Mononuclear cell (primary cell): ENCODE data around the gene KAT2B. TPM values are rescaled to one million over a fixed set of nuclear protein-coding genes. Genes with fewer than 3 reads are reported as not detected.

Experiments
- H3K27me3 ChIP-seq: 2 replicates; pipeline ENCODE4 v1.6.0; 2011; ENCODE audit warnings: low read length, control low read depth; ENCODE audit not compliant: insufficient read depth
- H3K4me1 ChIP-seq: 2 replicates; pipeline ENCODE4 v1.5.1; 2011; ENCODE audit warnings: mild to moderate bottlenecking, low read length, control low read depth; ENCODE audit not compliant: insufficient read depth
- H3K4me3 ChIP-seq: 2 replicates; pipeline ENCODE4 v1.5.1; 2011; ENCODE audit warnings: mild to moderate bottlenecking, low read length, moderate library complexity
- H3K9me3 ChIP-seq: 2 replicates; pipeline ENCODE4 v1.5.1; 2011; ENCODE audit warnings: low read depth, mild to moderate bottlenecking, control low read depth, low read length
- total RNA-seq: library from RNA; depleted of rRNA; stranded (reverse); fragments of >200 nt; gene quantifications from one replicate; pipeline ENCODE4 v1.2.3, GENCODE V29; 2012

KAT2B gene
- total RNA-seq, 1 donor: 31.1 TPM

GRCh38 chr3:20091331-20092047 is 51.2 kb downstream of the KAT2B start:
- peaks cover 12% of the 10 kb centered on the region for H3K9me3 ChIP-seq
- H3K27me3 ChIP-seq: no peaks in the 10 kb centered on the region
- H3K4me1 ChIP-seq: no peaks in the 10 kb centered on the region

GRCh38 chr3:20095470-20095869 is 55.2 kb downstream of the KAT2B start:
- Histone ChIP-seq H3K4me1 (peaks cover 5% of the 10 kb centered on the region), H3K9me3 (peaks cover 2% of the 10 kb centered on the region), H3K27me3 (no peaks in the 10 kb centered on the region), H3K4me3 (no peak overlapping the region)

More at GRCh38 chr3:20091331-20092047, 51.2 kb downstream of the KAT2B start:
- no peak overlapping the region for H3K4me3 ChIP-seq

DNA sequence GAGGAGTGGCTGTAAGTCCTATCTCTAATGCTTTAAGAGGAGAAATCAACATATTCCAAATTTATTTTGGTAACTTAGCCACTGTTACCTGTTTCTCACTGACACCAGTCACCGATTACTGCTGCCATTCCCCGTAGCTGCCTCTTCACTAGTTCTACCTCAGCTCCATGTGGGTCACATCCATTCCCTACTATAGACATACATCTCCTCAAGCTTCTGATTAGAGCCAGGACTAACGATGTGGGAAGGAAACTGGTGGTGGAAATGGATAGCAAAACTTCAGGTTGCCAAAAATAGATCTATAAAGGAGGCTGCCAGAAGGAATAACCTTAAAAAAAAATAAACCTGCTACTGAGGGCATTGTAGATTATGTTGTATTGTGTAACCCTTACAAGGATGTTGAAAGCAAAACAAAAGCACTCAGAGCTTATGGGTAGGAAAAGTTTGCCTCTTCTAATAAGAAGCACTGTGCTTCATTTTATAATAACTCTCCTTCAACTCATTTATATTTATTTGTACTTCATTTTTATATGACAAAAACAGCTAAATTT is 56.0 kb downstream of the KAT2B start:
- Histone ChIP-seq H3K4me3 (no peak overlapping the region), H3K4me1 (peaks cover 5% of the 10 kb centered on the region), H3K27me3 (no peaks in the 10 kb centered on the region), H3K9me3 (no peaks in the 10 kb centered on the region)

- no peaks in the 10 kb centered on the region for H3K27me3 ChIP-seq
- H3K4me1 ChIP-seq: peaks cover 5% of the 10 kb centered on the region
- H3K4me3 ChIP-seq: no peak overlapping the region
- H3K9me3 ChIP-seq: no peaks in the 10 kb centered on the region
Measured at GRCh38 chr3:20097015-20097414, 56.8 kb downstream of the KAT2B start.

GRCh38 chr3:20099060-20099459 is 58.8 kb downstream of the KAT2B start:
- Histone ChIP-seq H3K4me3 (no peak overlapping the region), H3K4me1 (peaks cover 13% of the 10 kb centered on the region), H3K27me3 (no peaks in the 10 kb centered on the region), H3K9me3 (no peaks in the 10 kb centered on the region)

- Histone ChIP-seq H3K4me1 (peaks cover 19% of the 10 kb centered on the region), H3K4me3 (no peak overlapping the region), H3K27me3 (no peaks in the 10 kb centered on the region), H3K9me3 (no peaks in the 10 kb centered on the region)
Measured at GRCh38 chr3:20100151-20100550, 59.9 kb downstream of the KAT2B start.

- no peak overlapping the region for H3K4me3 ChIP-seq
- H3K4me1 ChIP-seq: peaks cover 27% of the 10 kb centered on the region
- H3K9me3 ChIP-seq: no peaks in the 10 kb centered on the region
Measured at GRCh38 chr3:20101041-20101440, 60.8 kb downstream of the KAT2B start.

GRCh38 chr3:20103731-20104130 is 63.5 kb downstream of the KAT2B start:
- Histone ChIP-seq H3K9me3 (no peaks in the 10 kb centered on the region), H3K27me3 (no peaks in the 10 kb centered on the region), H3K4me1 (peaks cover 34% of the 10 kb centered on the region), H3K4me3 (no peak overlapping the region)

More at GRCh38 chr3:20101041-20101440, 60.8 kb downstream of the KAT2B start:
- H3K27me3 ChIP-seq: no peaks in the 10 kb centered on the region

DNA sequence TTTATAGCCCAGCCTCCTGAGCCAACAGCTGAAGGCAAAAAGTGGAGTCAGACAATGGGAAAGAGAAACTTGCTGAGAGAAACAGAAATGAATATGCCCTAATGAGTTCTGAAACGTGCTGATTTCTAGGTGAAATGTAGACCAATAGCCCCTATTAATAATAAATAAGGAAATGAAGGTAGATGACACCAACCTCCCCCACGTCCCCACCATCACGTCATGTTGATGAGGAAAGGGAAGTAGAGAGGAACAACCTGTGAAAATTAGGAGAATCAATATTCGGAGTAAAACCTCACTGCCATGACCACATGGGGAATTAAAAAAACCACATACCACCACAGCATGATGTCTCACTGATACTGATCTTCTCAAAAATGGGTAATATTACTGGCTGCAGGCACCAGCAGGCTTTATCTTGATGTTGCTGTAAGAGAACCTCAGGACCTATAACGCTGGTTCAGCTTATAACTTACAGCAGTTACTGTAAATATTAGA is 64.0 kb downstream of the KAT2B start:
- Histone ChIP-seq H3K27me3 (no peaks in the 10 kb centered on the region), H3K9me3 (no peaks in the 10 kb centered on the region), H3K4me1 (peaks cover 36% of the 10 kb centered on the region), H3K4me3 (no peak overlapping the region)

- no peaks in the 10 kb centered on the region for H3K9me3 ChIP-seq
- H3K4me1 ChIP-seq: peaks cover 33% of the 10 kb centered on the region
- H3K27me3 ChIP-seq: no peaks in the 10 kb centered on the region
- no peak overlapping the region for H3K4me3 ChIP-seq
Measured at GRCh38 chr3:20105513-20106280, 65.5 kb downstream of the KAT2B start.

DNA sequence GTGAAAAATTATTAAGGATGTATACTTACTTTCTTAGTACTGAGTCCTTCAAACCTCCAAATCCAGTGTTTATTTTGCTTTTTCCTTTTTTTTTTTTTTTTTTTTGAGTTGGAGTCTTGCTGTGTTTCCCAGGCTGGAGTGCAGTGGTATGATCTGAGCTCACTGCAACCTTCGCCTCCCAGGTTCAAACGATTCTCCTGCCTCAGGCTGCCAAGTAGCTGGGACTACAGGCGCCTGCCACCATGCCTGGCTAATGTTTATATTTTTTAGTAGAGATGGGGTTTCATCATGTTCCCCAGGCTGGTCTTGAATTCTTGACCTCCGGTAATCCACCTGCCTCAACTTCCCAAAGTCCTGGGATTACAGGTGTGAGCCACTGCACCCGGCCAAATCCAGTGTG is 67.5 kb downstream of the KAT2B start:
- H3K9me3 ChIP-seq: no peaks in the 10 kb centered on the region
- no peak overlapping the region for H3K4me3 ChIP-seq
- H3K4me1 ChIP-seq: peaks cover 33% of the 10 kb centered on the region
- no peaks in the 10 kb centered on the region for H3K27me3 ChIP-seq

GRCh38 chr3:20108869-20109268 is 68.6 kb downstream of the KAT2B start:
- H3K9me3 ChIP-seq: no peaks in the 10 kb centered on the region
- no peak overlapping the region for H3K4me3 ChIP-seq
- no peaks in the 10 kb centered on the region for H3K27me3 ChIP-seq
- peaks cover 27% of the 10 kb centered on the region for H3K4me1 ChIP-seq

- no peaks in the 10 kb centered on the region for H3K27me3 ChIP-seq
- H3K4me1 ChIP-seq: peaks cover 12% of the 10 kb centered on the region
- H3K9me3 ChIP-seq: no peaks in the 10 kb centered on the region
- H3K4me3 ChIP-seq: no peak overlapping the region
Measured at GRCh38 chr3:20110826-20111225, 70.6 kb downstream of the KAT2B start.

DNA sequence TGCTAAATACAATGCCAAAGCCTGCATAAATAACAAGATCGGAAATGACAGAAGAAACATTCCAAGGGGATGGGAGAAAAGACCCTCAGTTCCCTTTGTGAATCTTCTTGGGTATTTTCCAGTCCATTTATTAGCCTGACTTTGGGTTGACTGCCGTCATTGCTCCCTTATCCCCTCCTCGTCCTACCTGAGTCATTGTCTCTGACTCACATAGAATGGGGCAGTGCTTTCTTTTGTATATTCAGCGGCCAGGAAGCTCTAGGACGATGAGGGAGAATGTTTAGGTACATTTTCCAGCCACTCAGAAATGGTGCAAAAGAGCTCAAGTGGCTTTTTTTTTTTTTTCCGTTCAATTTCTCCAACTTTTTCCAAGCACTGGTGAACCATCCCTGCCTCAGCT is 71.6 kb downstream of the KAT2B start:
- Histone ChIP-seq H3K4me1 (peaks cover 11% of the 10 kb centered on the region), H3K9me3 (no peaks in the 10 kb centered on the region), H3K27me3 (no peaks in the 10 kb centered on the region), H3K4me3 (no peak overlapping the region)

DNA sequence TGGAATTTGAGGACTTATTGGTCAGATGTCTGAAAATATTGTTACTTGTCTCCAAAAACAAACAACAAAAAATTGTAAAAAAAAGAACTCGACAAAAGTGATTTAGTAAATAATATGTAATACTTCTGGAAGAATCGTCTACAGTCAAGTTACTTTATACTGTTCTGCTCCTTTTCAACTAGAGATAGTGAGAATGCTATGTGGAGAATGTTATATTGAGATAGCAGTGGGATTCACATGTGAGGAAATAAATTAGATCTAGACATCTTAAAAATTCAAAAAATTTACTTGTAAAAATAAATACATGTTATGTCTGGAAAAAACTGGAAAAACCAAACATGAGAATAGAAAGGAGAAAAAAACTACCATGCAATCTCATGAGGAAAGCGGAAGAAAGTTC is 80.8 kb downstream of the KAT2B start:
- Histone ChIP-seq H3K4me3 (no peak overlapping the region), H3K27me3 (no peaks in the 10 kb centered on the region), H3K4me1 (peaks cover 8% of the 10 kb centered on the region), H3K9me3 (no peaks in the 10 kb centered on the region)
